Measurements from ENCODE around the gene CPA5.

DNA sequence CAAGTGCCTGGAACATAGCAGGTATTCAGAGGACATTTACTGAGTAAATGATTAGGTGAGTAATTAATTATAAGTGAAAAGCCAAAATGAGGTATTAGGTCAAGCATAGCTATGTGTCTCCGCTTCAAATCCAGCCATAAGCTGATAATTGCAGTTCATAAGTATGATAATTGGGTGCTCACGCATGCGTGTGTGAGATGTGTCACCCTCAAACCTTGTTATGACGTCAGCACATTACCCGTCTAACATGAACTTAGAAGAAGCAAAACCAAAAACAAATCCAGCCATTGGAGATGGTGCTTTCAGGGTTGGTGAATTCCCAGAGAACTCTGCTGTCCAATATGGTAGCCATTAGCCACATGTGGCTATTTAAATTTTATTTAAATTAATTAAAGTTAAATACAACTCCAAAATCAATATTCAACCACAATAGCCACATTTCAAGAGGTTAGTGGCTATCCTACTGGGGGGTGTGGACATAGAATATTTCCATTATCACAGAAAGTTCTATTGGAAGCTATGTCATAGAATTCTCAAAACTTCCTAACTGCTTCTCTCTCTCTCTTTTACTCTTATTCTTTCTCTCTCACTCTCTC, at the start of gene CPA5:
- TF ChIP-seq JUNB (CRISPR knock-in tag; conservative IDR thresholded peaks at IDR 0.05) (no peak), EGR1 (conservative IDR thresholded peaks at IDR 0.05) (no peak), NCOA2 (IDR thresholded peaks at IDR 0.05; ENCODE audit: partially characterized antibody in 2 of 2) (no peak), IRF2 (CRISPR knock-in tag; IDR thresholded peaks at IDR 0.05) (no peak), POLR2AphosphoS2 (IDR thresholded peaks at IDR 0.05; ENCODE audit: low read length) (no peak)
- TF ChIP-seq, protein P1, sequence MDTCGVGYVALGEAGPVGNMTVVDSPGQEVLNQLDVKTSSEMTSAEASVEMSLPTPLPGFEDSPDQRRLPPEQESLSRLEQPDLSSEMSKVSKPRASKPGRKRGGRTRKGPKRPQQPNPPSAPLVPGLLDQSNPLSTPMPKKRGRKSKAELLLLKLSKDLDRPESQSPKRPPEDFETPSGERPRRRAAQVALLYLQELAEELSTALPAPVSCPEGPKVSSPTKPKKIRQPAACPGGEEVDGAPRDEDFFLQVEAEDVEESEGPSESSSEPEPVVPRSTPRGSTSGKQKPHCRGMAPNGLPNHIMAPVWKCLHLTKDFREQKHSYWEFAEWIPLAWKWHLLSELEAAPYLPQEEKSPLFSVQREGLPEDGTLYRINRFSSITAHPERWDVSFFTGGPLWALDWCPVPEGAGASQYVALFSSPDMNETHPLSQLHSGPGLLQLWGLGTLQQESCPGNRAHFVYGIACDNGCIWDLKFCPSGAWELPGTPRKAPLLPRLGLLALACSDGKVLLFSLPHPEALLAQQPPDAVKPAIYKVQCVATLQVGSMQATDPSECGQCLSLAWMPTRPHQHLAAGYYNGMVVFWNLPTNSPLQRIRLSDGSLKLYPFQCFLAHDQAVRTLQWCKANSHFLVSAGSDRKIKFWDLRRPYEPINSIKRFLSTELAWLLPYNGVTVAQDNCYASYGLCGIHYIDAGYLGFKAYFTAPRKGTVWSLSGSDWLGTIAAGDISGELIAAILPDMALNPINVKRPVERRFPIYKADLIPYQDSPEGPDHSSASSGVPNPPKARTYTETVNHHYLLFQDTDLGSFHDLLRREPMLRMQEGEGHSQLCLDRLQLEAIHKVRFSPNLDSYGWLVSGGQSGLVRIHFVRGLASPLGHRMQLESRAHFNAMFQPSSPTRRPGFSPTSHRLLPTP (IDR thresholded peaks at IDR 0.05; ENCODE audit: borderline replicate concordance, extremely low read depth, insufficient read length): no peak
- TF ChIP-seq, protein P2, sequence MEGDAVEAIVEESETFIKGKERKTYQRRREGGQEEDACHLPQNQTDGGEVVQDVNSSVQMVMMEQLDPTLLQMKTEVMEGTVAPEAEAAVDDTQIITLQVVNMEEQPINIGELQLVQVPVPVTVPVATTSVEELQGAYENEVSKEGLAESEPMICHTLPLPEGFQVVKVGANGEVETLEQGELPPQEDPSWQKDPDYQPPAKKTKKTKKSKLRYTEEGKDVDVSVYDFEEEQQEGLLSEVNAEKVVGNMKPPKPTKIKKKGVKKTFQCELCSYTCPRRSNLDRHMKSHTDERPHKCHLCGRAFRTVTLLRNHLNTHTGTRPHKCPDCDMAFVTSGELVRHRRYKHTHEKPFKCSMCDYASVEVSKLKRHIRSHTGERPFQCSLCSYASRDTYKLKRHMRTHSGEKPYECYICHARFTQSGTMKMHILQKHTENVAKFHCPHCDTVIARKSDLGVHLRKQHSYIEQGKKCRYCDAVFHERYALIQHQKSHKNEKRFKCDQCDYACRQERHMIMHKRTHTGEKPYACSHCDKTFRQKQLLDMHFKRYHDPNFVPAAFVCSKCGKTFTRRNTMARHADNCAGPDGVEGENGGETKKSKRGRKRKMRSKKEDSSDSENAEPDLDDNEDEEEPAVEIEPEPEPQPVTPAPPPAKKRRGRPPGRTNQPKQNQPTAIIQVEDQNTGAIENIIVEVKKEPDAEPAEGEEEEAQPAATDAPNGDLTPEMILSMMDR (IDR thresholded peaks at IDR 0.05 in 2 of 3, conservative IDR thresholded peaks at IDR 0.05 in 1 of 3; ENCODE audit: insufficient read depth in 2 of 3, low read depth in 1 of 3, low read length in 3 of 3): no peak

Measured in K562 (cell line).